NCI-H187 treated with DMSO at 0.1 percent for 48 hours (cell line): ENCODE data around the gene GNAQ.

Experiments
- DNase-seq: peaks from one replicate; lab custom pipeline; 2025; lab: John Stamatoyannopoulos, UW

GNAQ gene

DNA sequence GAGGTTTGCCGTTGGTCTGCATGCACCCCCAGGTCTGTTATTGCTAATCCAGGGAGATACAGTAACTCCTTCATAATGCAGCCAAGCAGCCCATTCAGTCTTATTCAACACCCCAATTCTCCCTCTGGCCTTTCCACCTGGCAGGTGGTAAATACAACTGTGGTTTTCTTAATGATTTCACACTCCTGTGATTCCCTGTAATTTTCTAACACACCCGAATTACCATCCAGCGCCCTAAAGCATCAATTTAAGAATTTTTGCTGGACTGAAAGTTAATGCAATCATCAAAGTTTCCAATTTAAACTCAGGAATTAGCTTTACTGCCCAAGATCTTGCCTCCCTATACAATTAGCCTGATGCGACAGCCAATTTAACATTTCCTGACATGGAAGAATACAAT is 62.5 kb downstream of the GNAQ start:
- no peak for DNase-seq

DNA sequence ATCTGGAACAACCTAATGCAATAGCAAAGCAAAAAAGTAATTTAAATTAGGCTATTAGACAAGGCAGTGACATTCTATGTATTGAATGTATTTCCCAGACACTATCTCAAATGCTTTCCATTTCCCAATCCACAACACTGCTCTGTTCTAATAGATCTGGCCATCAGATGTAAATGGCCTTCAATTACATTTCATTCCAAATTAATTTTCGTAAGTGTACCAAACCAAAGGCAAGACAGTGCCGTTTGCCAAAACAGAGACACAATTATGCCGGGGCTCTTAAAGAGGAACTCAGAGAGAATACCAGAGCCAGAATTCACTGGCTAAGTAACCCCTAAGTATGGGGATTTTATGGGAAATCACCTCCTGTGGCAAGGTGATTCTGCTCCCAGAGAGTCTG is 63.1 kb downstream of the GNAQ start:
- DNase-seq = no peak

DNA sequence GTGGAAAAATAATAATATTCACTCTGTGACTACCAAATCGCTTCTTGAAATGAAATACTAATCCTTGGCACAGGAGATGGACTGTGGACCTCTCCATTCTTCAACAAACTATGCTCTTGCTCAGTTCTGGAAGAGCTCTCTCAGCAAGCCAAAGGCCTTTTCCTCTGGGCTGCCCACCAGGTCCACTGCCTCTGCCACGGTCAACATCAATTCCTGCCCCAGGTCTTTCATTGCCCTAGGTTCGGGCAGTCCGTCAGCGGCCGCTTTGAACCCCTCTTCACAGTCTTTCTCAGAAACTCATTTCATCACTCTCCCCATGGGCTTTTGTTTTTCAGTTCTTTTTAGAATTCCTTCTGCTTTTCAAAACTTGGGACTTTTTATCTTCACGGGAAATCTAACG is 64.9 kb downstream of the GNAQ start:
- DNase-seq = no peak

DNA sequence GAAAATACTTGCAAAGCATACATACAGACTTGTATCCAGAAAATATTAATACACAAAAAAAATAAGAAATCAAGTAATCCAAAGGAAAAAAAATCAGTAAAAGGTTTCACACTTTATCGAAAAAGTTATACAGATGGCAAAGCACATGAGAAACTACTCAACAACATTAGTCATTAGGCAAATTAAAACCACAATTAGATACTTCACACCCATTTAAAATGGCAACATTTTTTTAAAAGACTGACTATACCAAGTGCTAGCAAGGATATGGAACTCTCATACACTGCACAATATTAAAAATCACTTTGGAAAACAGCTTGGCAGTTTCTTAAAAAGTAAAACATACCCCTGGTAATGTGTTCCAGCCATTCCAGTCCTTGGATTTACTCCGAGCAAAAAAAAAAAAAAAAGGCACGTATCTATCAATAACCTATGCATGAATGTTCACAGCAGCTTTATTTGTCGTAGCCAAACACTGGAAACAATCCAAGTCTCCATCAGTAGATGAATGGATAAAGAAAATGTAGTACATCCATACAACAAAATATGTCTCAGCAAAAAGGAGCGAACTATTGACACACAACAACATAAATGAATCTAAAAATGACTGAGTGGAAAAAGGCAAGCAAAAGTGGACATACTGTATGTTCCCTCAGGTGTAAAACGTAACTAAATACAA is 66.0 kb downstream of the GNAQ start:
- no peak for DNase-seq

DNA sequence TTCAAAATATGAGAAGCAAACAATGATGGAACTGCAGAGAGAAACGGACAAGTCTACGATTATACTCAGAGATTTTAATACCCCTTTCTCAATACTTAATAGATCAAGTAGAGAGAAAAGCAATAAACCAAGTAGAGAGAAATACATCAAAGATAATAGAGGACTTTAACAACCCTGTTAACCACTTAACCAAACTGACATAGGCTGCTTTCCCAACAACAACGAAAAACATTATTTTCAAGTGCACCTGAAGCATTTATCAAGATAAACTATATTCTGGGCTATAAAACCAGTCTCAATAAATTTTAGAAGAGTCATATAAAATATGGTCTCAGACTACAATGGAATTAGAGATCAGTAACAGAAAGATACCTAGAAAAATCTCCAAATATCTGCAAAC is 67.4 kb downstream of the GNAQ start:
- DNase-seq = no peak

DNA sequence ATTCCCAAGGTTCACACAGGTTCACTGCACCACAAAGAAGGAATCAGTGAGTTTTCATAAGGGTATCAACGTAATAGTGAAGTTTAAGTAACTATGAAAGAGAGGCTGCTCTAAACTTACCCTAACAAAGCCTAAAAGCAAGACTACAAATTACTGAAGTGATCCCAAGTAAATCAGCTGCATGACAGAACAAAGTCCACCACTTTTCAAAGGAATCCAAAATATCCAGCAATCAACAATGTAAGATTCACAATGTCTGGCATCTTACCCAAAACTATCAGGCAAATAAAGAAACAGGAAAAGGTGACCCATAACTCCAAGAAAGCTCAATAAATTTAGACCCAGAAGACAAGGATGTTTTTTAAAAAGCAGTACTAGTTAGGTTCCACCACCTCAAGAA is 70.1 kb downstream of the GNAQ start:
- DNase-seq = no peak

DNA sequence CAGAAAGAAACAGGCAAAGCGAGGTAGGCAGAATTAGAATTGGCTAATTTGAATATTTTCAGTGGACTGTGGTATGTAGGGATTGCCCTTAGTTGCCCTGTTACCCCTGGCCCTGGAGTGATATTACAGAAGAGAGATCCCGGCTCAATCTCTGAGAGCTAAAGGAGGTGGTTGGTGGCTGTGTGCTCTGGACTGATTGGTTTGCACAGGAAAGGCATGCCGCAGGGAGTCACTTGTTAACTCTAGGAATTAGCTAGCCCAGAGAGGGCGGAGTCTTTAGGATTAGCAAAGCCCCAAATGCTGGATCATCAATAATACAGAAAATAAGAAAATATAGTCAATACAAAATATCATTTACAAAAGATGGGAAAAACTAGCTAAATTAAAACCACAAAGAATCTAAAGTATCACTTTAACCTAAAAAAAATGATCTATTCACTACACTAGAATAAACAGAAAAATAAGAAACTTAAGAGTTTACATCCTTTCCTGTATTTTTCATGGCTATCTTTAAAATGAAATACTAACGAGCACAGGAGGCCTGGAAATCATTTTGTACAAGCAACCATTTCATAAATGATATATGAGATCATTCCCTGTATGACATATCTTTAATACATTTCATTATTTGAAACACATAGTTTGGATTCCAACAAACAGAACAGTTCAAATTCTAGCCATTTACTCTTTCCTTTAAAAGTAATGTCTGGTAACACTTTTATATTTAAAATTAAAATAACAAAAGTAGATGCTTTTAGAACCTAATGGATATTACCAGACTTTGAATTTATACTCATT is 71.1 kb downstream of the GNAQ start:
- DNase-seq = no peak

DNA sequence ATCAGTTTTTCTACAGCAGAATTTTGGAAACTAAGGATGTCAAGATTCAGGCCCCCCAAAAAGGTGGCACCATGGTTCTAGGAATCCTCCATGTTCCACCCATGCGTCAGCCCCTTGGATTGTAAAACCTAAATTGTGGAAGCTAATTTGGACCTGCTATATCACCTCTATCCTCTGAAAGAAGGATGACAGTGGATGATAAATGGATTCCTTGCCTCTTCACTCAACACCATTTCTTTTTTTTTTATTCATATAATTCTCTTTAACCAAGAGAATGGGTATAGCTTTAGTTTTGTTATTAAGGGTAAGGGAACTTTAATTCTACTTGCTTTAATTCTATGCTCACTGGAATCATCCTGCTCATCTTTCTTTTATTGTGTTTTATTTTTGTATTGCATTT is 71.8 kb downstream of the GNAQ start:
- no peak for DNase-seq

DNA sequence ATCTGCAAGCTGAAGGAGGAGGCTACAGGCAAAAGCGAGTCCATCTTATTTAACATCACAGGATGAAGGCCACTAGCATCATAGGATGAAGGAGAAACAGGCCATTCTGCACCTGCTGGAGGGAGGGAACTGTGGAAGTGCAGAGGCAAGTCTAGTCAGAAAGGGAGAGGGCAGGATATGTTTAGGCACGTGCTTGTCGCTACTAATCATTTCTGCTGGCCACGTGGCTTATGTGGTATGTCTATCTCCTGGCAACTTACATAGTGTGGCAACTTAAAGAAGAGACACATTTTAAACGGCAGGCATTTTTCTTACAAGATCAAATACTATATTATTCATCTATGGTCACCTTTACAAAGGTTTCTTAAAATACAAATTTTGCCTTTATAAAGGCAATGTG is 74.0 kb downstream of the GNAQ start:
- no peak for DNase-seq

DNA sequence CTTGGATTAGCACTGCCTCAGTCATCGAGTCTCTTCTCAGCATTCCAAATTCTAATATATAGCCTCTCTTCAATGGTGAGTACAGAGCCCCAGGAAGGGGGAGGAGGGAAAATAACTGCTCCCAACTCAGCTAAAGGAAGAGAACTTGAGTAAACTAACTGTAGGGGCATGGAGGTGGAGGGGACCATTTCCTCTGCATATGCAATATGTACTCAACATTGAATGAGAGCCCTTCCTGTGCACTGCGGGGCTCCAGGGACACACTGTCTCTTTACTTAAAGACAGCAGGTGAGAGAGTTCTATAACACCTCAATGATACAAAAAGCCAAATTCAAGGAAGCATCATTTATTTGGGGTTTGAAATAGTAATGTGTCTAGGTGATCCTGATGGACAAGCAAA is 75.1 kb downstream of the GNAQ start:
- no peak for DNase-seq

DNA sequence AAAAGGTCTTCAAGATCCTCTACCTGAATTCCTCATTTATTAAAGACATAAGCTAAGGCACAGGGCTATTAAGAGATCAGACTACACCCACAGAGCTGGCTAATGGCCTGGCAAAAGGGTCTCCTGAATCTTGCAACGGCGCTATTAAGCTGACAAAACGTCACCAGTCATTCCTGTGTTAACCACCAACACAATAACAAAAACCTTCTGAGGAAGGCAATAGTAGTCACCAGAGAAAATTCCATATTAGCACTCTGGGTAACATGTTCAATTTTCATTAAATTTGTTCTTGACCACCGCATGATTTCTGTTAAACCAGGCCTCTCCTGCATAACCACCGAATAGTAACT is 77.0 kb downstream of the GNAQ start:
- DNase-seq = no peak

DNA sequence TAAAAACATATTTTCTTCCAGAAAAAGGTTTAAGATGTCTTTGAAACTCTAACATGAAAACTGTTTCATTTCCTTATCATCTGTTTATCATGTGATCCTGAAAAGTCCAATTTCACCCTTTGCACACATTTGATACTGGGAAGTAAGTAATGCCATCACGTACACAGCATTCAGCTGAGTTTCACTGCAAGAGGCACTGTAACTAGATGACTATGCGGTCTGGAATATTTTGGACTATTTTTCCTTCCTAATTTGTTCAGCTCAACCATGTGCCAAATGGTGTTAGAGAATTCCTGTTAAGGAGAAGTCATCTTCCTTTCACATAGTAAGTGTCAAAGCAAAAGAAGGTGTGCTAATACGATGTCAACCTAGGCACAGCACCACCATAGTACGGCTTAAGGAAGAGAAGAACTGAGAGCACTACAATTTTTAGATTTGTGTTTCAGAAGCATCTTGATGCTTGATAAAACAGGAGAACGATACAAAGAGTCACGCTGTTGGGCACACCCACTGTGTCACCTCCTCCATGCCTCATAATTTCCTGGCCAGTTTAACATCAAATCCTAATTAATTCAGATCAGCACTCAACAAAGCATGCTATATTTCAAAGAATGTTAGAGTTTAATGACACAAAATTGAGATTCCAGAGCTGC is 77.5 kb downstream of the GNAQ start:
- no peak for DNase-seq

DNA sequence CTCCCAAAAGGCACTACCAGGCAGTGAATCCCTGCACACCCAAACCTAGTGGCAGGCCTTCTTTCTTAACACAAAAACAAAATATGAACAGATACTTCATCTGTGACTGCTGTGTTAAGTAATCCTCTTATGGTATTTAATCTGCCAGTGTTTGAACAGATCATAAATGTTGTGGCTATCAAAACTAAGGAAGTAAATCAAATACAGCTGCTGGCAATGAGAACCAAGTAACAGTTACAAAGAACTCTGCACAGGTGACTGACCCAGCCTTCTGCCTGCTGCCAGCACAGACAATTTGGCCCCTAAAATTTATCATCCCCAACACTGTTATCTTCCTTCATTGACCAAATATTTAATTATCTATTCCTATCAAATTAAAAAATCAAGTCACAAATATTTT is 78.0 kb downstream of the GNAQ start:
- no peak for DNase-seq

DNA sequence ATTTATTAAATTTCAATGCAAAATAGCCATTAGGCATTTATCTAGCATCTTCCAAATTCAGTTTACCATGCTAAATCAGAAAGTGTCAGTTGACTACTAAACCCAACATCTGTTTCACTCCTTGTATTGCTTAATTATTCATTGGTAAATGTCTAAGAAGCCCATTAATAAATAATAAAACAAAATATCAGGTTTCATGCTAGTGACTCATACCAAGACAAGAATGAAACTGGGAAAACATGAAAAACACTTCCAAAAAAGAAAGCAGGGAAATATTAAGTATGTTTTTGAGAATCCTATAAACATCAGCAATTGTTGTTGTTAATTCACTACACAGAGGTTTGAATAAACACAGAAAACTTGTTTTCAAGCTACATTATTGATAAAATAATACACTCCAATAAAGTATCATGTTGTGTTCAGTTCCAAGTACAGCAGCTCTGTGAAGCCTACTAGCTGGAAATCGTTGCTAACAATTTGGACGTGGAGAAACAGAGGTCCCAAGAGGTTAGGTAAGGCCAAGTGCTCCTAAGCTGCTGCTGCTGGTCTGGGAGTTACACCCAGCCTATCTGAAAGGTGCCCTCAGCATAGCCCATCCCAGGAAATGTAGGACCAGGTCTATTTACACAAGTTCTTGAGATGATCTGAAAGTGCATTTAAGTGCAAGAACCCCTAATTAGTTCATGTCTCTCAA is 78.8 kb downstream of the GNAQ start:
- DNase-seq = peak; percentile 6

DNA sequence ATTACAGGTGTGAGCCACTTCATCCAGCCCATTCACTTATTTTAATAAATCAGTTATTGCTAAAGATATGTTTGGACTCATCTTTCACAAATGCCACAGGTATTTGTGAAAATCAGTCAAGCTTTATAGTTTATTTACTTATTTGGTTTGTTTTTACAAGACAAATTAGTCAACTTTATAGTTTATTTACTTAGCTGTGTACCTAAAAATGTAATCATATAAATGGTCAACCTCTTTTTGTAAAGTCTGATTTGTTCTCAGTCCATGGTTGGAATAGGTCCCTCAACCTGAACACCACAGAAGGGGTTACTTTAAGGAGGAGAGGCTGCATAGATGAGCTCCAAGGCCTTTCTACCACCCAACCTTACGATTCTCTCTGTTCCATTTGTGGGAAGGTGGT is 80.2 kb downstream of the GNAQ start:
- no peak for DNase-seq

DNA sequence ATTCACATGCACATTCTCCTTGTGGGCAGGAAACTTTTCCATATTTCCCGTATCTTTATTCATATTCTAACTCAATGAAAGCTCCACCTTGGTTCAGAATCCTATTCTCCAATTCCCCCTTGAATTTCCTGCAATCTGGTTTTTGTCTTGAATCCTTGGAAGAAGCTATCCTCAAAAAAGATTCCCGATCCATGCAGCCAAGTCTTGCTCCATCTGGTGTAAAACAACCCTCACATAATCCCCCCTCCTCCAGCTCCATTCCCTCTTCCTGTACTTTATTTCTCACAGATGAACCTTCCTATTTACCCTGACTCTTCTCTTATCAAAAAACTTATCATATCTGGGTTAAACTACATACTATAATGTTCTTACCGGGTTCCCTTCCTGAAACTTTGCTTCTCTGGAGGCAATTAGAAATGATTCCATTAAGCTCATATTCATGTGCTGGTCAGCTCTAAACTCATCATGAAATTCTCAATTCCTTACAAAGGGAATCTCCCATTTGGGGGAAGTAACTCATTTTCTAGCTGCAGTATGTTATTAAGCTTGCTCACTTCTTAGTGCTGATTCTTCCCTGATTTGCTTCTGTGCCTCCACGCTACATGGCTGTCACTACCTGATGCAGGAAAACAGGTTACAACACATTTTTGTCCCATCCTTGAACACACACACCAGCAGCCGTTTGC is 81.7 kb downstream of the GNAQ start:
- no peak for DNase-seq

DNA sequence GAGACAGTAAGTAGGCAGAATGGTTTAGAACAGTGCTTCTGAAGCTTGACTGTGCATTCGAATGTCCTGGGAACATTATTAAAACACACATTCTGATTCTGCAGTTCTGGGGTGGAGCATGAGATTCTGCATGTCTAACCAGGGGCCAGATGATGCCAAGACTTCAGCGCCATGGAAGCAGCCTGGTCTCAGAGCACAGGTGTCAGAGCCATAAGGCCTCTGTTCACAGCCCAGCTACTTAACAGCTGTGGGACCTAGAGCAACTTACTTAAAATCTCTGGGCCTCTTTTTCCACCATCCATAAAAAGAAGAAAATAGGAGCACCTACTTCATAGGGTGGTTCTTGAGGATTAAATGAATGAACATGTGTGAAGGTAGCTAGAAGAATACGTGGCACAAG is 84.0 kb downstream of the GNAQ start:
- no peak for DNase-seq

DNA sequence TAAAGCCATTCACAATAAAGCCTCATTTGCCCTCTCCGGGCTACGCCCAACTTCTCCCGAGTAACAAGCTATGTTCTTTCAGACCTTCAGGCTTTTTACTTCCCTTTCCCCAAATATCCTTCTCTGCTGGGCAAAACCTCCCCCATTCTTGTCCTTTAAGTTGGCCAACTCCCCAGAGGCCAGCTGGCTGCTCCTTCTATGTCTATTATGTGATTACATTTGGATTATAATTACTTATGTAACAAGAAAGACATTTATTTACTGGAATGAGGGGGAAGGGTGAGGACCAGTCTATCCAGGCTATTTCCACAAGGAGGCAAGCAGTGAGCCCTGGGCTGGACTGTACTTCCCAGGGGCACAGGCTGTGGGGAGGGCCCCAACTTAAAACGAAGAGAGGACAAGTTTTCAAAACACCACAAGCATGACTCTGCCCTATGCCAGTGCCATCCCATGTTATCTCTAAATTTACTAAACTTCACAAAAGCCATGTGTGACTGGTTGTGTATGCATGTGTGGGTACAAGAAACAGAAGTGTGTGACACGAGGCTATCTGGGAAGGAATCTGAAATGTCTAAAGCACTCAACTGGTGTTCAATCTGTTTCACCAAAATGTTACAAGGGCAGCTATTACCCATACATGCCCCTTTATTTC is 84.5 kb downstream of the GNAQ start:
- no peak for DNase-seq

DNA sequence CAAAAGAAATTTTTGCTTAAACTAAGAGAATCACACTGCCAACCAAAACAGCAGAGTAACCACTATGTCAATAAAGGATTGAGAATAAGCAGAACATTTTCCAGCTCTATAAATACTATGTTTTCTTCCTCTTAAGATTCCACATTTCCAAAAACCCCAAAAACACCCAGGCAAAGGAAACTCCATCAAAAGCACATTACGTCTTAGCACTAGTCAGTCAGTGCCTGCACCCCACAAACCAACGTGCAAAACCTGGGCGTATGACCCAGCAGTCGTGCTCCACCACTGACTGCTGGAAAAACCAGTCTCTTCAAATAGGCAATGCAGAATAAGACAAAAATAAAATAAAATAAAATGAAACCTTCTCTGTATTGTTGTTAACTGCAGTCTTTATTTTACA is 85.3 kb downstream of the GNAQ start:
- no peak for DNase-seq

DNA sequence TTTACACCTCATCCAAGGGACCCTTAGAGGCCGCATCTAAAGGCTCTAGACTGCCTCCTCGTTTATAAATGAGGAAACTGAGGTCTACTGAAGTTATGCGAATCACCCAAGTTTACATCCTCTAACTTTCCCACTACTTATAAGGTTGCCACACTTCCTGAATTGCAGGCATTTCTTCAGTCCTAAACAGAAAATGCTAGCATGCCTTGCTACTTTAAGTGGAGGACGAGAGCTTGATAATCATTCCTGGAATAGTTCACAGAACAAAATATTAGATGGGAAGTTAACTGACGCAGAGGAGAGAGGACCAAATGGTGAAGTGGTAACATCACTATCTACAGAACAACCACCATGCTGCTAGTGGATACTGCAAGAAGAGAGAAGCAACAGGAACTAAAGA is 85.8 kb downstream of the GNAQ start:
- no peak for DNase-seq

DNA sequence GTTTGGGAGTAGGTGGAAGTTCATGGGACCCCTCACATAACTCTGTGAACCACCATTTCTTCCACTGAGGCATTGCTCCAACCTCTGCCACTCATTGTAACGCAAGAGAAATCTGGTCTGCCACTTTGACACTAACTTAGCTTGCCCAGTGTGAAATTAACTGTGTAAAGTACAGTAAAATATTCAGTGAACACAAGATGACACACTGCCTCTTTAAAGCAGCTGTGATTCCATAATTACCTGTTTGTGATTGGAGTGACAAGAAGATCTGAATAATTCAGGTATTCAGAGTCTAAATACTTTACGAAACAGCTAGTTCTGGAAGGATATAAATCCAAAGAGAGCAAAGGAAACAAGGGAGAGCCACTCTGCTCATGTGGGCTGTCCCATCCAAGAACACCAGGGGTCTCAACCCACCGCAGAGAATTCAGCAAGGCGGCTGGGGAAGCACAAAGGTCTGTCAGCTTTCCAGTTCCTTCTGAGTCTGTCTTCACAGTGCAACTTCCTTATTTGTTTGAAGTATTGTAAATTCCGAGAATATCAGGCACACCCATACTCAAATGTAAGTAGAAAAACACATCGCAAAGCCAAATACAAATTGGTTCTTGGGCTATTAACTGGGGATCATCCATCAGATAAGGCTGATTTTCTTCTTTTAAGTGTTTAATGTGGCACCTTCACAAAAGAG is 86.9 kb downstream of the GNAQ start:
- DNase-seq = no peak
